Testis (tissue), 3 donors: ENCODE measurements around the gene CFAP299. TPM values are rescaled to one million over a fixed set of nuclear protein-coding genes. Genes with fewer than 3 reads are reported as not detected.

Source experiments
- DNase-seq: peaks from one replicate; pipeline ENCODE4 v3.0.0-alpha.2; 2019
- H3K27ac ChIP-seq, 2 donors: fragments of 200-600 bp; sonication (generic); one replicate each; pipeline ENCODE4 v1.5.1; 2019
- H3K27me3 ChIP-seq: fragments of 200-600 bp; sonication (generic); one replicate; pipeline ENCODE4 v1.5.1; 2019
- H3K36me3 ChIP-seq: fragments of 200-600 bp; sonication (generic); one replicate; pipeline ENCODE4 v1.5.1; 2017; ENCODE audit warnings: low read depth; ENCODE audit errors: missing control alignments
- H3K4me1 ChIP-seq: fragments of 200-600 bp; sonication (generic); one replicate; pipeline ENCODE4 v1.5.1; 2019
- H3K4me3 ChIP-seq, 2 donors: fragments of 200-600 bp; sonication (generic); one replicate each; pipeline ENCODE4 v1.5.1; 2017 to 2019
- H3K9me3 ChIP-seq: fragments of 200-600 bp; sonication (generic); one replicate; pipeline ENCODE4 v1.5.1; 2017
- CTCF ChIP-seq, 3 experiments: fragments of 450-650 bp in 2 of 3; fragments of 200-600 bp in 1 of 3; sonication (generic) in 1 of 3; IDR thresholded peaks; one replicate each; pipeline ENCODE4 v1.5.1; 2016 to 2019; ENCODE audit warnings: antibody characterized with exemption in 3 of 3, mild to moderate bottlenecking in 2 of 3, moderate library complexity in 1 of 3
- POLR2A ChIP-seq: fragments of 450-650 bp; IDR thresholded peaks from one replicate; pipeline ENCODE4 v1.6.1; 2017; ENCODE audit warnings: antibody characterized with exemption, mild to moderate bottlenecking, moderate library complexity
- WGBS, 2 donors: methylation state at CpG; one replicate each; pipeline ENCODE4 v1.1.5; 2018; 5-methylcytosine and 5-hydroxymethylcytosine counted together
- intact Hi-C: fragments of 100-400 bp; cut with DNase I; formaldehyde crosslinking; loops from one replicate; pipeline ENCODE4 v1.15.1; 2023; ENCODE audit warnings: low total_unique reads
- polyA plus RNA-seq: library from polyadenylated mRNA; stranded (reverse); fragments of 350-450 nt; fragmentation: Illumina TruSeq; extraction: RNeasy Lipid Tissue Mini Kit (QIAGEN cat#74804); gene quantifications from one replicate; pipeline ENCODE4 v1.2.3, GENCODE V29; 2014; ENCODE audit warnings: low read depth, low replicate concordance; ENCODE audit not compliant: insufficient read depth
- total RNA-seq, 2 donors: library from RNA; depleted of rRNA; stranded (reverse); fragments of >200 nt; gene quantifications; one replicate each; pipeline ENCODE4 v1.2.3, GENCODE V29; 2016

Gene CFAP299
- total and polyA plus RNA-seq, 3 donors from 2014 or later: 18.1 to 51.9 (median 21.4) TPM

- Histone ChIP-seq H3K4me3 (no peak overlapping the region), H3K9me3 (no peaks in the 10 kb centered on the region), H3K27me3 (no peaks in the 10 kb centered on the region), H3K4me1 (no peaks in the 10 kb centered on the region), H3K27ac (no peak overlapping the region), H3K36me3 (no peaks in the 10 kb centered on the region)
- TF ChIP-seq CTCF (IDR thresholded peaks at IDR 0.05): no peak
- no peak for TF ChIP-seq POLR2A
- no peak for DNase-seq
- 80 to 84% methylated on average over 7 to 8 of the region's 8 CpGs for WGBS, 2 donors
- intact Hi-C loops: no loop called here
These were observed 52.7 kb downstream of the CFAP299 start for GRCh38 chr4:80388284-80388607.

GRCh38 chr4:80390178-80390577 lies 54.6 kb downstream of the CFAP299 start:
- Histone ChIP-seq H3K9me3 (no peaks in the 10 kb centered on the region), H3K27me3 (no peaks in the 10 kb centered on the region), H3K36me3 (no peaks in the 10 kb centered on the region), H3K4me1 (no peaks in the 10 kb centered on the region), H3K4me3 (no peak overlapping the region), H3K27ac (no peak overlapping the region)
- no peak for DNase-seq
- WGBS, 2 donors: 90 to 91% methylated on average over 2 of the region's 2 CpGs
- intact Hi-C loops: no loop called here
- TF ChIP-seq CTCF (IDR thresholded peaks at IDR 0.05) (no peak), POLR2A (no peak)

DNA sequence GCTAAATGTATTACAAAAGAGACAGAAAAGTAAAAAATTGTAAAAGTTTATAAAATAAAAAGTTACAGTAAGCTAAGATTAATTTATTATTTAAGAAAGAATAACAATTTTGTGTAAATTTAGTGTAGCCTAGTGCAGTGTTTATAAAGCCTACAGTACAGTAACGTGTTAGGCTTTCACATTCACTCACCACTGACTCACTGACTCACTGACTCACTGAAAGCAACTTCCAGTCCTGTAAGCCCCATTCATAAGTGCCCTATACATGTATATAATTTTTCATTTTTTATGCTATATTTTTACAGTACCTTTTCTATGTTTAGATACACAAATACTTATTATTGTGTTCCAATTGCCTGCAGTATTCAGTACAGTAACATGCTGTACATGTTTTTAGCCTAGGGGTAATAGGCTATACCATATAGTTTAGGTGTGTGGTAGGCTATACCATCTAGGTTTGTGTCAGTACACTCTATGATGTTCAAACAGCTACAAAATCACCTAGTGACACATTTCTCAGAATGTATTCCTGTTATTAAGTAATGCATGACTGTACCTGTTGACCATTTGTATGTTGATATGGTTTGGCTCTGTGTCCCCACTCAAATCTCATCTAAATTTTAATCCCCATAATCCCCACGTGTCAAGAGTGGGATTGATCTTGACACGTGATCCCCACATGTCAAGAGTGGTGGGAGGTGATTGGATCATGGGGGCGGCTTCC lies 57.9 kb downstream of the CFAP299 start:
- no peak for DNase-seq
- no peak overlapping the region for H3K4me3 ChIP-seq
- H3K36me3 ChIP-seq: no peaks in the 10 kb centered on the region
- no peak overlapping the region for H3K27ac ChIP-seq
- intact Hi-C loops: no loop called here
- no peaks in the 10 kb centered on the region for H3K27me3 ChIP-seq
- no peaks in the 10 kb centered on the region for H3K4me1 ChIP-seq
- no peaks in the 10 kb centered on the region for H3K9me3 ChIP-seq
- TF ChIP-seq CTCF (IDR thresholded peaks at IDR 0.05): no peak
- TF ChIP-seq POLR2A: no peak
- 72 to 76% methylated on average over 4 of the region's 4 CpGs for WGBS, 2 donors

DNA sequence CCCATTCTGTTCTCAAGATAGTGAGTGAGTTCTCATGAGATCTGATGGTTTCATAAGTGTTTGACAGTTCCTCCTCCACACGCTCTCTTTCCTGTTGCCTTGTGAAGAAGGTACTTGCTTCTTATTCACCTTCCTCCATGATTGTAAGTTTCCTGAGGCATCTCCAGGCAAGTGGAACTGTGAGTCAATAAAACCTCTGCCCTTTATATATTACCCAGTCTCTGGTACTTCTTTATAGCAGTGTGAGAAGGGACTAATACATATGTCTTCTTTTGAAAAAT lies 58.4 kb downstream of the CFAP299 start:
- H3K4me3 ChIP-seq: no peak overlapping the region
- TF ChIP-seq CTCF (IDR thresholded peaks at IDR 0.05): no peak
- no peak for TF ChIP-seq POLR2A
- intact Hi-C loops: no loop called here
- H3K9me3 ChIP-seq: no peaks in the 10 kb centered on the region
- no peaks in the 10 kb centered on the region for H3K4me1 ChIP-seq
- no peak for DNase-seq
- H3K27ac ChIP-seq: no peak overlapping the region
- H3K27me3 ChIP-seq: no peaks in the 10 kb centered on the region
- WGBS, 2 donors: 81 to 93% methylated on average over 1 of the region's 1 CpG
- H3K36me3 ChIP-seq: no peaks in the 10 kb centered on the region

- H3K4me1 ChIP-seq: no peaks in the 10 kb centered on the region
- DNase-seq: peak; percentile 29
- TF ChIP-seq CTCF (IDR thresholded peaks at IDR 0.05): no peak
- TF ChIP-seq POLR2A: no peak
- no peaks in the 10 kb centered on the region for H3K27me3 ChIP-seq
- H3K4me3 ChIP-seq: no peak overlapping the region
- intact Hi-C loops: no loop called here
- 71 to 78% methylated on average over 4 of the region's 4 CpGs for WGBS, 2 donors
- H3K27ac ChIP-seq: no peak overlapping the region
- H3K9me3 ChIP-seq: no peaks in the 10 kb centered on the region
- no peaks in the 10 kb centered on the region for H3K36me3 ChIP-seq
These were observed 71.7 kb downstream of the CFAP299 start for GRCh38 chr4:80407246-80407645.
